ENCODE measurements around the gene FCGR3A.

Gene FCGR3A

DNA sequence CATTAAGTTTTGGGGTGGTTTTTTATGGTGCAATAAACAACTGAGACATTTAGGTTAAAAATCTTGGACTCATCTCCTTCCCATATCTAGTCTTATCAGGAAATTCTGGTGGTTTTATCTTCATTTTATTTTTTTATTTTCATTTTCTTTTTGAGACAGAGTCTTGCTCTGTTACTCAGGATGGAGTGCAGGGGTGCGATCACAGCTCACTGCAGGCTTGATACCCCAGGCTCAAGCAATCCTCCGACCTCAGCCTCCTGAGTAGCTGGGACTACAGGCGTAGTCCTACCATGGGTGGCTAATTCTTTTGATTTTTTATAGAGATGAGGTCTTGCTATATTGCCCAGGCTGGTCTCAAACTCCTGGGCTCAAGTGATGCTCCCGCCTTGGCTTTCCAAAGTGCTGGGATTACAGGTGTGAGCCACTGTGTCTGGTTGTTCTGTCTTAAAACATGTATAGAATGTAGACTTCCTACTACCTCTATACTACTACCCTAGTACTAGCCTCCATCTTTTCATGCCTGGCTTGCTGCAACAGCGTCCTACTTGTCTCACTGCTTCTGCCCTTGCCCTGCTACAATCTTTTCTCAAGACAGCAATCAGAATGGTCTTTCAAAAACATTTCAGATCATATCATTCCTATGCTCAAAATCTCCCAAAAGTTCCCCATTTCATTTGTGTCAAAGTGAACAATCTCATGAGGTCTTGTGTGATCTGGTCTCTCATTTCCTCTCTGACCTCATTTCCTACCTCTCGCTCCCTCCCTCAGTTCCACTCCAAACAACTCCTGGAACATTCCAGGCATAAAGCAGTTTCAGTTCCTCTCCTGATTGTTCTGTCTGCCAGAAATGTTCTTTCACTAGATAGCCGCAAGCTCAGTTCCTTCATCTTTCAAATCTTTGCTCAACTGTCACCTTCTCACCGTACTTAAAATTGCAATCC lies 50.2 kb downstream of the FCGR3A start:
- no peak for DNase-seq

DNA sequence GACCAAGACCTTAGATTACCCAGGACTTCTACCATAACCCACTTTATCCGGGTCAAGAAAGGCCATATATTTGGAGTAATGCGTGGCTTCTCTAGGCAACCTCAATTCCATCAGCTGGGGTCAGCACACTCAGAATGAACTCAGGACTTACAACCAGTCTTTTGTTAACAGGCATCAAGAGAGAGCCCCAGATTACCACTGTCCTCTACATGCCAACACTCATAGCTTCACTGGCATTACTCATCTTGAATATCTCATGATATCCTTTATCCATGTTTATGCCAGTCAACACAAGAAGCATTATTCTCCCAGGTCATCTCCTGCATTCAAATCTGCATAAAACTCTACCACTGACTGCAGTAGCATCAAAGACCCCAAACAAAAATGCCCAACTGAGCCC lies 51.0 kb downstream of the FCGR3A start:
- DNase-seq, result no peak

DNA sequence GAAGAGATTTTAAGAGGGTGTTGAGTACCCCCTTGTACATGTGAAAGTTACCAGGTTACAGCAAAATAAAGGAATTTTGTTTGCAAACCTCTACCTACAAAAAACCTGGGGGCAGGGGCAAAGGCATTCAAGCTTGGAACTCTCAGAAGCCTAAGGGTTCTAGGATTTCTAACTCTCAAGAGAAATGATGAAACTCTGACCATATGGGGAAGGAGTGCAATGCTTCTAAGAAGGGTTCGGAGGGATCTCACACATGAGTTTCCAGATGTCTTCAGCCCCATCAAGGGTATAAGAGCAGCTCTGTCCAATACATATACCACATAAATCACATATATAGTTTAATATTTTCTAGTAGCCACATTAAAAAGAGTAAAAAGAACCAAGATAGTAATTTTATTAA lies 51.7 kb downstream of the FCGR3A start:
- no peak for DNase-seq

DNA sequence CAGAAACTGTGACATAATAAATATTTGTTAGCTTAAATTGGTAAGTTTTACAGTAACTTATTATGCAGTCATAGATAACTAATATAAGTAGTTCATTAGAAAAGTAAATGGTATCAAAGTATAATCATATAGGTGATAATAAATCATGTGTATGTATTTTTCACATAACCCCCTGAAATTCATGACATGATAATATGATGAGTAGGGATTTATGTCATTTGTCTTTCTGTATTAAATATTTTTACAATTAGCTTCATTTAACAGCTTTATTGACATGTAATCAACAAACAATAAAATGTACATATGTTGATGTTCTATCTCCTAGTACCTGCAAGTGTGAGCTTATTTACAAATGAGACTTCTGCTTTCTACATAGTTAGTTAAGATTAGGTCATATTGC lies 54.1 kb downstream of the FCGR3A start:
- DNase-seq, result no peak

DNA sequence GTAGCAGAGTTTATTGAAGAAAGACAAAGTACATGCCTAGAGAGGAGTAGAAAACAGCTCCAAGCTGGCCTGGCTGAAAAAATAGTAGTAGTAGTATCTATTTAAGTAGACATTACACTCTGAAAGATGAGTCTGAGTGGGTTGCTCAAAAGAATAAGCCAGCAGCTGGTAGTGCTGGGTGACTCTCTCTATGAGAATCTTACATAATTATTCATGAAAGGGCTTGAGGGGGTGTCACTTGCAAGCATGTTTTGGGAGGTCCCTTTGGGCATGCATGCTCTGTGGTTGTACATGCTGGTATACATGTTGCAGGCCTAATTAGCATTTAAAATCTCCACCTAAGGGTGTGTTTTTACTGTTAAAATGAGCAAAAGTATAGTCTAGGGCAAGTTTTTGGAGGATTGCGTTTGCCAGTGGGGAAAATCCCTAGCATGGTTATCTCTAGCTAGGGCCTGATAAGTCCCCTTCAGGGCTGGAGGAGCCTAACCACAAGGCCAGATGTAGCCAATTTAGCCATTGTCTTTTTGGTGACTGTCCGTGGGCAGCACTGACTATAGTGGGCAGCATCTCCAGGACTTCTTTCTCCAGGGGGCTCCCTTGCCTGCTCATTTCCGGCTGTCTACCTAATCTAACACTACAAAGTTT lies 55.4 kb downstream of the FCGR3A start:
- no peak for DNase-seq

DNA sequence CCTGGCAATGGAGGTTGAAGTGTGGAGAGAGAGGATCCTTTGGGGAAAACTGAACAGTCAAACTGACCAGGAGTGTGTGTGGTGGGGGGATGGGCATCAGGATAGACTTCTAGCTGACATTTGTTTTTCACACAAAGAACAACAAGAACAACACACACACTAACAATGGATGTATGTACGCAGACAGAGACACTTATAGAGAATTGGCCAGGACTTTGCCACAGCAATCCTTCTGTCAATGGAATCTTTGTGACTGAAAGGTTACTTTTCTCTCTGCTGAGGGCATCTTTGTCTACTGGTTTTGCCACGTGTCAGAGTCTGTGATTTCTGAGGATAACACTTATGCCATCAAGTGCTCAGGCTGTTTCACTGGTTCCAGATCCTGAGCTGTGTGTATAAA lies 56.8 kb downstream of the FCGR3A start:
- no peak for DNase-seq

Measured in T-helper 1 cell (primary cell).